Measurements from ENCODE around the gene CDH4.

The CDH4 gene

GRCh38 chr20:61587681-61588289, 335.7 kb downstream of the CDH4 start:
- no peak overlapping the region for H3K27ac ChIP-seq
- TF ChIP-seq CTCF (IDR thresholded peaks at IDR 0.05): no peak
- TF ChIP-seq ZFX (IDR thresholded peaks at IDR 0.05; ENCODE audit: borderline replicate concordance): no peak

- no peak overlapping the region for H3K27ac ChIP-seq
- TF ChIP-seq CTCF (IDR thresholded peaks at IDR 0.05) (no peak), ZFX (IDR thresholded peaks at IDR 0.05; ENCODE audit: borderline replicate concordance) (no peak)
Observed at GRCh38 chr20:61588411-61589385, 336.6 kb downstream of the CDH4 start.

- no peak overlapping the region for H3K27ac ChIP-seq
- TF ChIP-seq CTCF (IDR thresholded peaks at IDR 0.05) (no peak), ZFX (IDR thresholded peaks at IDR 0.05; ENCODE audit: borderline replicate concordance) (no peak)
Observed at GRCh38 chr20:61590236-61590635, 338.2 kb downstream of the CDH4 start.

- no peak for TF ChIP-seq ZFX (IDR thresholded peaks at IDR 0.05; ENCODE audit: borderline replicate concordance)
- no peak for TF ChIP-seq CTCF (IDR thresholded peaks at IDR 0.05)
- no peak overlapping the region for H3K27ac ChIP-seq
Observed at GRCh38 chr20:61593516-61593915, 341.5 kb downstream of the CDH4 start.

GRCh38 chr20:61594198-61594597, 342.1 kb downstream of the CDH4 start:
- TF ChIP-seq ZFX (IDR thresholded peaks at IDR 0.05; ENCODE audit: borderline replicate concordance) (no peak), CTCF (IDR thresholded peaks at IDR 0.05) (no peak)
- no peak overlapping the region for H3K27ac ChIP-seq

GRCh38 chr20:61595216-61595615, 343.2 kb downstream of the CDH4 start:
- H3K27ac ChIP-seq: no peak overlapping the region
- no peak for TF ChIP-seq CTCF (IDR thresholded peaks at IDR 0.05)
- TF ChIP-seq ZFX (IDR thresholded peaks at IDR 0.05; ENCODE audit: borderline replicate concordance): no peak
